ENCODE measurements around the gene ZMIZ2. TPM values are rescaled to one million over a fixed set of nuclear protein-coding genes. Genes with fewer than 3 reads are reported as not detected.

Gene ZMIZ2
- total RNA-seq, 4 donors from 2014 or later, result 12.4 to 36.0 (median 28.4) TPM

DNA sequence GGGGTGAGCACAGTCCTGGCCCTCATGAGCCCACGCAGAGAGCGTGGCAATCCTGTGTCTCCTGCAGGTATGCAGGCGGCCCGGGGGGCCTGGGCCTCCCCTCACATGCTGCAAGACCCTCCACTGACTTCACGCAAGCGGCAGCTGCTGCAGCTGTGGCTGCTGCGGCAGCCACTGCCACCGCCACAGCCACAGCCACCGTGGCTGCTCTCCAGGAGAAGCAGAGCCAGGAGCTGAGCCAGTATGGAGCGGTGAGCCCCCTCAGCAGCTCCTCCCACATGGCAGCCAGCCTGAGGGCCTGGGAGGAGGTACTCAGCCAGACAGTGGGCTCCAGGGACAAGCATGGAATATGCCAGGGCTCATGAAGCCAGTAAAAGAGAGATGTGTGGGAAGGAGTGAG, 8.7 kb downstream of the ZMIZ2 start:
- TF ChIP-seq EP300 (IDR thresholded peaks at IDR 0.05) (no peak), POLR2AphosphoS5 (IDR thresholded peaks at IDR 0.05) (no peak), POLR2A (IDR thresholded peaks at IDR 0.05; ENCODE audit: low read depth) (no peak)
- TF ChIP-seq, protein P1, sequence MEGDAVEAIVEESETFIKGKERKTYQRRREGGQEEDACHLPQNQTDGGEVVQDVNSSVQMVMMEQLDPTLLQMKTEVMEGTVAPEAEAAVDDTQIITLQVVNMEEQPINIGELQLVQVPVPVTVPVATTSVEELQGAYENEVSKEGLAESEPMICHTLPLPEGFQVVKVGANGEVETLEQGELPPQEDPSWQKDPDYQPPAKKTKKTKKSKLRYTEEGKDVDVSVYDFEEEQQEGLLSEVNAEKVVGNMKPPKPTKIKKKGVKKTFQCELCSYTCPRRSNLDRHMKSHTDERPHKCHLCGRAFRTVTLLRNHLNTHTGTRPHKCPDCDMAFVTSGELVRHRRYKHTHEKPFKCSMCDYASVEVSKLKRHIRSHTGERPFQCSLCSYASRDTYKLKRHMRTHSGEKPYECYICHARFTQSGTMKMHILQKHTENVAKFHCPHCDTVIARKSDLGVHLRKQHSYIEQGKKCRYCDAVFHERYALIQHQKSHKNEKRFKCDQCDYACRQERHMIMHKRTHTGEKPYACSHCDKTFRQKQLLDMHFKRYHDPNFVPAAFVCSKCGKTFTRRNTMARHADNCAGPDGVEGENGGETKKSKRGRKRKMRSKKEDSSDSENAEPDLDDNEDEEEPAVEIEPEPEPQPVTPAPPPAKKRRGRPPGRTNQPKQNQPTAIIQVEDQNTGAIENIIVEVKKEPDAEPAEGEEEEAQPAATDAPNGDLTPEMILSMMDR (IDR thresholded peaks at IDR 0.05), result no peak
- H3K27ac ChIP-seq (replicated peaks in 1 of 4), result no peak overlapping the region
- H3K36me3 ChIP-seq, result peaks cover 21 to 62% (median 56%) of the 10 kb centered on the region in 4 donors
- intact Hi-C loops (cut with DNase I), result no loop called here
- H3K9me3 ChIP-seq, result no peaks in the 10 kb centered on the region
- 60% methylated on average over 3 of the region's 10 CpGs for WGBS
- H3K27me3 ChIP-seq, result no peaks in the 10 kb centered on the region
- H3K4me3 ChIP-seq, result no peak overlapping the region
- DNase-seq (ENCODE audit: extremely low spot score), result no peak
- H3K4me1 ChIP-seq, result peaks cover 40 to 55% (median 47%) of the 10 kb centered on the region in 4 donors

DNA sequence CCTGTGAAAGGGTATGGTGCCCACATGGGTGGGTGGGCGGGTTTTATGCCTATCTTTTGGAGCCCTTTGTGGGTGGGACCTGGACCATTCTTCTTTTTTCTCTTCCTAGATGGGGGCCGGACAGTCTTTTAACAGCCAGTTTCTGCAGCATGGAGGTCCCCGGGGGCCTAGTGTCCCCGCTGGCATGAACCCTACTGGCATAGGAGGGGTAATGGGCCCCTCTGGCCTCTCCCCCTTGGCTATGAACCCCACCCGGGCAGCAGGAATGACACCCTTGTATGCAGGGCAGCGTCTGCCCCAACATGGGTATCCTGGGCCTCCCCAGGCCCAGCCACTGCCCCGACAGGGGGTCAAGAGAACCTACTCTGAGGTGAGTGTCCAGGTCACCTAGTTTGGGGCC, 9.1 kb downstream of the ZMIZ2 start:
- WGBS, result 82% methylated on average over 4 of the region's 7 CpGs
- H3K36me3 ChIP-seq, result peaks cover 21 to 66% (median 60%) of the 10 kb centered on the region in 4 donors
- no peaks in the 10 kb centered on the region for H3K9me3 ChIP-seq
- no peaks in the 10 kb centered on the region for H3K27me3 ChIP-seq
- peaks cover 40 to 56% (median 49%) of the 10 kb centered on the region in 4 donors for H3K4me1 ChIP-seq
- intact Hi-C loops (cut with DNase I), result no loop called here
- TF ChIP-seq POLR2A (IDR thresholded peaks at IDR 0.05; ENCODE audit: low read depth) (no peak), EP300 (IDR thresholded peaks at IDR 0.05) (no peak), POLR2AphosphoS5 (IDR thresholded peaks at IDR 0.05) (no peak)
- TF ChIP-seq, protein P1 (IDR thresholded peaks at IDR 0.05), result no peak
- H3K27ac ChIP-seq (replicated peaks in 1 of 4), result no peak overlapping the region
- no peak overlapping the region for H3K4me3 ChIP-seq
- no peak for DNase-seq (ENCODE audit: extremely low spot score)

DNA sequence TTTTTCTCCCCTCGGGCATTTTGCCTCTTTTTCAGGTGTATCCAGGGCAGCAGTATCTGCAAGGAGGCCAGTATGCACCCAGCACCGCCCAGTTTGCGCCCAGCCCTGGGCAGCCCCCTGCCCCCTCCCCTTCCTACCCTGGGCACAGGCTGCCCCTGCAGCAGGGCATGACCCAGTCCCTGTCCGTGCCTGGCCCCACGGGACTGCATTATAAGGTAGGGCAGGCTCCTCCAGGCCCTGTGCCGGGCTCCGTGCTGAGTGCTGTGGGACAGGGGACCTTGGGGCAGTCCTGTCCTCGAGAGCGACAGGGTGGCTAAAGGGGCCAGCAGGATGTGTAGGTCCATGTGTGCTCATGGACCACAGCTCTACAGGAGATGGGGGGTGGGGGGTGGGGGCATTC, 10.6 kb downstream of the ZMIZ2 start:
- Histone ChIP-seq H3K27me3 (no peaks in the 10 kb centered on the region), H3K36me3 (peaks cover 35 to 81% (median 75%) of the 10 kb centered on the region in 4 donors), H3K4me3 (no peak overlapping the region), H3K27ac (replicated peaks in 1 of 4) (no peak overlapping the region), H3K9me3 (no peaks in the 10 kb centered on the region), H3K4me1 (peaks cover 35 to 52% (median 44%) of the 10 kb centered on the region in 4 donors)
- DNase-seq (ENCODE audit: extremely low spot score), result no peak
- WGBS, result 83% methylated on average over 5 of the region's 9 CpGs
- intact Hi-C loops (cut with DNase I), result no loop called here
- TF ChIP-seq POLR2AphosphoS5 (IDR thresholded peaks at IDR 0.05), result no peak
- TF ChIP-seq, protein P1 (IDR thresholded peaks at IDR 0.05), result no peak
- TF ChIP-seq POLR2A (IDR thresholded peaks at IDR 0.05; ENCODE audit: low read depth), result no peak
- TF ChIP-seq EP300 (IDR thresholded peaks at IDR 0.05), result no peak

DNA sequence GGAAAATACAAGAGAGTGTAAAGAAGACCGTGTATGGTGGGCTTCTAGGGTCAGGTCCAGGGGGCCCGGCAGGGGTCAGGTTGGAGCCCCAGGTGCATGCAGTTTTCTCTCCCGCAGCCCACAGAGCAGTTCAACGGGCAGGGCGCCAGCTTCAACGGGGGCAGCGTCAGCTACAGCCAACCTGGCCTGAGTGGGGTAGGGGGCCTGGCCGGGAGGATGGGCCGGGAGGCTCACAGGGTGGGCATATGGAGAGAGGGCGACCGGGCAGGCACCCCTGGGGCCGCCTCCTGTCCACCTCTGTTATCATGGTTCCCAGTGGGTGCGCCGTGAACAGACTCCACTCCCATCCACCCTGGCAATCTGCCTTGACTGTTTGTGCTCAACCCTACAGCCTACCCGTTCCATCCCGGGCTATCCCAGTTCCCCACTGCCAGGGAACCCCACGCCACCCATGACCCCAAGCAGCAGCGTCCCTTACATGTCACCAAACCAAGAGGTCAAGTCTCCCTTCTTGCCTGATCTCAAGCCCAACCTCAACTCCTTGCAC, 11.5 kb downstream of the ZMIZ2 start:
- TF ChIP-seq POLR2AphosphoS5 (IDR thresholded peaks at IDR 0.05) (no peak), POLR2A (IDR thresholded peaks at IDR 0.05; ENCODE audit: low read depth) (no peak), EP300 (IDR thresholded peaks at IDR 0.05) (no peak)
- TF ChIP-seq, protein P1 (IDR thresholded peaks at IDR 0.05), result no peak
- no peak for DNase-seq (ENCODE audit: extremely low spot score)
- Histone ChIP-seq H3K27ac (replicated peaks in 1 of 4) (no peak overlapping the region), H3K9me3 (no peaks in the 10 kb centered on the region), H3K4me3 (no peak overlapping the region), H3K36me3 (peaks cover 44 to 90% (median 84%) of the 10 kb centered on the region in 4 donors), H3K27me3 (no peaks in the 10 kb centered on the region), H3K4me1 (peaks cover 26 to 43% (median 35%) of the 10 kb centered on the region in 4 donors)
- 91% methylated on average over 16 of the region's 18 CpGs for WGBS
- intact Hi-C loops (cut with DNase I), result no loop called here

Measured in esophagus muscularis mucosa (tissue), 4 donors.